Peyer's patch (tissue), 4 donors: ENCODE results near the gene NOL9.

Experiments used
- POLR2A ChIP-seq, 2 donors: fragments of 450-650 bp; IDR thresholded peaks; one replicate each; pipeline ENCODE4 v1.5.1; 2017; ENCODE audit warnings: antibody characterized with exemption in 2 of 2, mild to moderate bottlenecking in 2 of 2, moderate library complexity in 2 of 2
- TF ChIP-seq, protein P1 (sequence below), 6 experiments: fragments of 450-650 bp in 4 of 6; fragments of 200-600 bp in 2 of 6; sonication (generic) in 1 of 6; IDR thresholded peaks; one replicate each; pipeline ENCODE4 v1.5.1; 2017 to 2019; ENCODE audit warnings: antibody characterized with exemption in 6 of 6, mild to moderate bottlenecking in 3 of 6, moderate library complexity in 1 of 6

- TF ChIP-seq POLR2A (IDR thresholded peaks at IDR 0.05): no peak
- TF ChIP-seq, protein P1, sequence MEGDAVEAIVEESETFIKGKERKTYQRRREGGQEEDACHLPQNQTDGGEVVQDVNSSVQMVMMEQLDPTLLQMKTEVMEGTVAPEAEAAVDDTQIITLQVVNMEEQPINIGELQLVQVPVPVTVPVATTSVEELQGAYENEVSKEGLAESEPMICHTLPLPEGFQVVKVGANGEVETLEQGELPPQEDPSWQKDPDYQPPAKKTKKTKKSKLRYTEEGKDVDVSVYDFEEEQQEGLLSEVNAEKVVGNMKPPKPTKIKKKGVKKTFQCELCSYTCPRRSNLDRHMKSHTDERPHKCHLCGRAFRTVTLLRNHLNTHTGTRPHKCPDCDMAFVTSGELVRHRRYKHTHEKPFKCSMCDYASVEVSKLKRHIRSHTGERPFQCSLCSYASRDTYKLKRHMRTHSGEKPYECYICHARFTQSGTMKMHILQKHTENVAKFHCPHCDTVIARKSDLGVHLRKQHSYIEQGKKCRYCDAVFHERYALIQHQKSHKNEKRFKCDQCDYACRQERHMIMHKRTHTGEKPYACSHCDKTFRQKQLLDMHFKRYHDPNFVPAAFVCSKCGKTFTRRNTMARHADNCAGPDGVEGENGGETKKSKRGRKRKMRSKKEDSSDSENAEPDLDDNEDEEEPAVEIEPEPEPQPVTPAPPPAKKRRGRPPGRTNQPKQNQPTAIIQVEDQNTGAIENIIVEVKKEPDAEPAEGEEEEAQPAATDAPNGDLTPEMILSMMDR (IDR thresholded peaks at IDR 0.05): no peak
These were observed 39.5 kb upstream of the NOL9 start for GRCh38 chr1:6593810-6594209.
